ENCODE data around the gene SF1. TPM values are rescaled to one million over a fixed set of nuclear protein-coding genes. Genes with fewer than 3 reads are reported as not detected.

SF1 gene
- total RNA-seq, 1 experiment from 2014 or later, result 153 TPM

DNA sequence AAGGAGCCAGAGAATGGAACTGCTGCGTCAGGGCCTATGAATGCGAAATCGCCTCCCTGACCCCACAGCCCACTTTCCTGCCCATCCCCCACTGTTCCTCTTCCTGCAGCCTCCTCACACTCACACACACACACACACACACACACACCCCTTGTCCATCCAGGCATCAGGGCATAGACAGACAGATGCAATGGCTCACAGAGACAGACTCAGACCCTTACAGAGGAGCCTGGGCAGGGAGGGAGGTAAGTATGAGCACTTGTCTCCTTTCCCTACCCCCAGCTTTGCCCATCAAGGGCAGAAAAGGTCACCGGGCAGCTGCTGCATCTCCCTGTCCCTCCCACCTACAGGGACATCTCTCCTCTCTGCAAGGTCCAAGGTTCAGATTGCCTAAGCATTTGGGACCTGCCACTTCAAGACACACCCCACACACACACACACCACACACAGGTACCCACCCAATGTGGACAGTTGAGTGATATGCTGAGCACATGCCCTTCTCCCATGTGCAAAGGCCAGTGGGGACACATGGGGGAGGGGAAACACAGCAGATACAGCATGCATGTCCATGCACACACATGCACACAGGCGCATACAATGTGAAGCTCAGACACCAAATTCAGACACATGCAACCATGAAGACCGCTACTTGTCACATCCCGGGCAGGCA is 53.3 kb downstream of the SF1 start:
- DNase-seq (ENCODE audit: low read depth), result no peak

DNA sequence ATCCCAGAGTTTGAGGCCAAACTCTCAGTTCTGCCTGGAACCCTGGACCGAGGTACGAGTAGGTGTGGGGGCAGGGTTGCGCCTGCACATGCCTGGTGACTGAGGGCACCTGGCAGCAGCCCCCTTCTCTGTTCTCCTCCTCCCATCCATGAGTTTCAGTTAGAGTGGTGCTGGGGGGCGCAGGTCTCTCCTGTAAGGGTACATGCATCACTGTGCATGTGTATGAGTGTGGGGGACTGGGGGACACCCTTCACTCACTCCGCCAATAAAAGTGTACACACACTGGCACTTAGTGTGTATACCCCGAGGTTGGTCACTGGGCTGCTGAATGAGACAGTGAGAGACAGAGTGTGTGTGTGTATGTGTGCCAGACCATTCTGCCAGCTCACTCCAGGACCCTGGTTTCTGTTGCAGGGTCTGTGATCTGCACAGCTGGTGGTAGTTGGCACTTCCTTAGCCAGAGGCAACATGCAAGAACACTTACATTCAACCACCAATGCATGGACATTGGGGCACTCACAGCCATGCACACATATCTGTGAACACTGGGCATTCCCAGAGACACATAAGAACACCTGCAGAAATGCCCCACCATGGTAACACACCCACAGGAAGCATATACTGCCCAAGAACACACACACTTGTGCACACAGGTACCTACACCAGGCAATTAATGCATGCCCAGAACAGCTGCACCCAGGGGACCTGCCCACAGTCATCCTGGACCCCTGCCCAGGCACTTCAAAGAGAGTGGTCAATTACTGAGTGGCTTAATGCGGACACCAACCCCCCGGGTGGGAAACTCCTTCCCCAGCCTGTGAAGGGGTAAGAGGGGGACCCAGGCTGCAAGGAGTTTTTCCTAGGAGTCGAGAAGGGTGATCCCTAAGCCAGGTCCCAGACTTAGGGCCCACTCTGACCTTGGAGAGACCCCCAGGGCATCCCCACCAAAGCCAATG is 54.2 kb downstream of the SF1 start:
- DNase-seq (ENCODE audit: low read depth), result no peak

DNA sequence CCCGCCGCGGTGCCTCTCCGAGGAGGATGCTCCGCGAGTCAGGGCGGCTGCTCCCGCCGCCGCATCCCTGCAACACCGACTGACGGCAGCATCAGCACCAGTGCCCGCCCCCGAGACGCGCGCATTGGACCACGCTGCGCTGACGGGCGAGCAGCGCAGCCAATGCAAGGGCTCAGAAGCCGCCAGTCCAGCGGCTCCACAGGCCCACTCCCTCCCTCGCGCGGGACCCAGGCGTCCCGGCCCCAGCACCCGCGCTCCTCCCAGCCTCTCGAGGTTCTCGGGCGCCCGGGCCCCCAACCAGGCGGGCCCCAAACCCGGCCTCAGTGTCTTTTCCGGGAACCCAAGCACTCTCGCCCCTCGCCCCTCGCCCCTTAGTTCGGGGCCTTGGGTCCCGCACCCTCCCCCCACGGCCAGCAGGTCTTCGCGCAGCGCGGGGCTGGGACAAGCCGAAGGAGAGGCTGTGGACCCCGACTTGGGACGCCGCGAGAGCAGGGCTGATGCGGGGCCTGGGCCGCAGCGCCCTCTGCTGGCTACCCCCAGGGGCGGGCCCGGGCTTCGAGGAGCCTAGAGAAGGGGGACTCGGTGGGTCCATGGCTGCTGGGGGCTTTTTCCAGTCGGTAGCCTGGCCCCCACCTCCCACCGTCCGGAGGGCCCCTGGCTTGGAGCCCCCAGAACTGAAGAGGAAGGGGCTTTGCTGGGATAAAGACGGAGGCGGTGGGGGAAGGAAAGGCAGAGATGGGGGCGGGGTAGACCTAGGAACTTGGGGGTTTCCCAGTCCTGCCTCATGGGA is 55.0 kb downstream of the SF1 start, which contains the start of gene NRXN2:
Gene NRXN2 (minus strand): TSS at position 81 of the 790 bp plus-strand sequence. CDS start 9,498 bp downstream, outside the sequence.
- DNase-seq (ENCODE audit: low read depth), result peak; percentile 77

DNA sequence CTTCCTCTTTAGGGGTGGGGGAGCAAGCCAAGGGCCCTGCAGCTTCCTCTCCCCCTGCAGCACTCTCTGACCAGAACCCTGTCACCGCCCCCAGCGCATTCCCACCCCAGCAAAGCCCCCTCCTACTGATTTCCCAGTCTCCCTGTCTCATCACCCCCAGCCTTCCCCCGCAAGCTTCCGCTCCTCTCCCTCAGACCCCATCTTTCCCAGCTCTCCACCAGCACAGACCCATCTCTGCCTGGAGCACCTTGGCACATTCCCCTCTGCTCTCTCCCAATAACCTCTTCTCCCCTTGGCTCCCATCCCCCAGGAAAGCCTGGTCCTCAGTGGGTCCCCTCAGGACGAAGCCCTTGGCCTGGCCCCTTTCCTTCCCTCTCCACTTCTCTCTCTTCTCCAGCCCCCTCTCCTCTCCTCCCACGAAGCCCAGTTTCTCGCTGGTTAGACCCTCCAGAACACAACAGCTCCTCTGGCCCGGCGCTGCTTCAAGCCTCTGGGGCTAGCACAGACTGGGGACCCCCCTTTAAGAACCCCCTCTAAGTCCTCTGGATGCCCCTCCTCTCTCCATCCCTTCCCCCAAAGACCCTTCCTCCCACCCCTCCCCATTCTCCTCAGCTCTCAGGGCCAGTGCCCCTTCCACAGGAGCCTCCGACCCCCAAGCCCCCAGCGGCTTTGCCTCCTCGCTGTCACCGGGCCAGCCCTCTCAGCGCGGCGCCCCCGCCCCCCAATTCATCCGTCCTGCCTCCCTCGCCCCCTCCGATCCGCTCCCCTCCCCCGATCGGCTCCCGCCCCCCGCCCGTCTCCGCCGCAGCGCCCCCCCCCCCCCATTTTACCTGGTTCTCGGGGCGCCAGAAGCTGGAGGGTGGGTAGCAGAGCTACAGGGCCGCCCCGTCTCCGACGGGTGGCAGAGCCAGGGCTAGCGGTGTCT is 55.9 kb downstream of the SF1 start:
- no peak for DNase-seq (ENCODE audit: low read depth)

DNA sequence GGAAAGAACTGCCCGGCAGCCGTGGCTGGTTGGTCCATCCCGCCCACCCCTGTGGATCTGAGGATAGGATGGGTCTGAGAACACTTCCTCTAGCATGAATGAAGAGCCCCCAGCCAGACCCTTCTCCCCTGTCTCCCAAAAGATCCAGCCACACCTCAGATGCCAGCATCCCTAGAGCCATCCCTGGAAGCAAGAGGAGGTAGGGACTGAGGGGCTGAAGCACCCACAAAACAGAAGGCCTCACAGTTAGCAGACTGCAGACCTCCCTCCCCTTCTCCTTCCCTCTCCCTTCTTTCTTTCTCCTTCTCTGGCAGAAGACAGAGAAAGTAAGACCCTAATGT is 57.0 kb downstream of the SF1 start:
- DNase-seq (ENCODE audit: low read depth), result no peak

DNA sequence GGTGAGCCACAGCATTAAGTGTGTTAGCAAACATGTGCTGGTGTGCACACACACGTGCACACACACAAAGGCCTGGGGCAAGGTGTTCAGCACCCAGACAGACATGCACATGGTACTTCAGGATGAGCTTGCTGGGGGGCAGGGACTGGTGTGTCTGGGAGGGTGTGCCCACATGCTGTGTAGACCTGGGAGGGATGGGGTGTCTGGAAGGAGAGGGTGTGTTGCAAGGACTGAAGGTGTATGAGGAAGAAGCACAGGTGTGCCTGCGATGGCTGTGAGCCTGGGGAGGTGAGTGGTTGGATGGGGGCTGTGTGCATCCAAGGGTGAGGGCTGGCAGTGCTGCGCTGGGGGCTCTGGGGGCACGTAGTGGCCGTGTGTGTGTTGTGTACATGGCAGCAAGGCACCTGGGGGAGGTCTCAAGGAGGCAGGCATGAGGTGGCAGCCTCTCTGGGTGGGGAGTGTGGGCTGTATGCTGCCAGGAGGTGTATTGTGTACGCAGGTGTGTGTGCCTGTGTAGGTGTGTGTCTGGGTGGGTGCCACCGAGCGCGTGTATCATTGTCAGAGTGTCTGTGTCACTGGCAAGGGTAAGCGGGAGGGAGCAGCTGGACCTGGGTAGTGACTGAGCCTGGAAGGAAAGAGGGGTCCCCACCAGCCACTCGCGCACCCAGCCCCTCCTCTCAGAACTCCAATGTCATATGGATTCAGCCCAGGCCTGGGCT is 57.5 kb downstream of the SF1 start:
- DNase-seq (ENCODE audit: low read depth), result no peak

DNA sequence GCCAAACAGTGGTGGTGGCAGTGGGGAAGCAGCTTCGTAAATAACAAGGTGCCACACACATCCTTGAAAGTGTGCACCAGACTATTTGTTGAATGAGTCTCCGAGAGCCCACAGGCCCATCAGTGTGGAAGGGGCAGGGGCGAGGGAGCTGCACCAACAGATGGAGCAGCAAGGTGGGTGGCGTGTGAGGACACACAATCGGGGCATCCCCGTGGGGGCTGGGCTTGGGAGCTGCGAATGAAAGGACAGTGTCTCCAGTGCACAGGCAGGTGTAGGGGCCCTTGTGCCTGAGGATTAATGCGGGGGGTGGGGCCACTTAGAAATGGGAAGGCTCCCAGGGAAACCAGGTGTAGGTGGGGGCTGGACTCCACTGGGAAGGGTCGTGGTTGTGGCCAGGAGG is 58.2 kb downstream of the SF1 start:
- no peak for DNase-seq (ENCODE audit: low read depth)

DNA sequence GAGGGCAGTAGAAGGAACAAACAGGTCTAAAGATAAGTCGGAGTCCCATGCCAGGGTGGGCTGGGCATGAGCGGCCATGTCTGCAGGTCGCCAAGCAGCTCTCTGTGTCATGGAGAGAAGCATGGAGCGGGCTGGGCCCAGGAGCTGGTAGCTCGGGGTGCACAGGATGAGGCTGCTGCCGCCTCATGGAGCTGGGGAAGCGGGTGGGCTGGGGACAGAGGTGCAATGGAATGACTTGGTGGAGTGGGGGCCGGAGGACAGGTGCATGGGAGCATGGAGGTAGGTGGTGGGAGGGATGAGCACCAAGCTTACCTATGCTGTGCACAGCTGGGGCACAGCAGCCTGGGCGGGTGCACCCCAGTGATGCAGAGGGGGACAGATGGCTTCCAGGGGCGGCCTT is 58.9 kb downstream of the SF1 start:
- no peak for DNase-seq (ENCODE audit: low read depth)

DNA sequence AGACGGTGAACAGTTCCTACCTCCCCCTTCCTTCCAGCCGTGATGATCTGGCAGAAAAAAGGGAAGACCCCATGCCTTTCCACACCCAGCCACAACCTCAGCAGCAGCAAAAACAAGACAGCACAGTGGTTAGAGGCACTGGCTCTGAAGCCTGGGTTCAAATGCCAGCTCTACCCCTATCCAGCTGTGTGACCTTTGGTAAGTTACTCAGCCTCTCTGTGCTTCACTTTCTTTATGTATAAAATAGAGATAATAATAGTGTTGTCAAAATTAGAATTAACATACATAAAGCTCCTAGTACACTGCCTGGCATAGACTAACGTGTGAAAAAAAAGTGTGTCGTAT is 59.6 kb downstream of the SF1 start:
- no peak for DNase-seq (ENCODE audit: low read depth)

DNA sequence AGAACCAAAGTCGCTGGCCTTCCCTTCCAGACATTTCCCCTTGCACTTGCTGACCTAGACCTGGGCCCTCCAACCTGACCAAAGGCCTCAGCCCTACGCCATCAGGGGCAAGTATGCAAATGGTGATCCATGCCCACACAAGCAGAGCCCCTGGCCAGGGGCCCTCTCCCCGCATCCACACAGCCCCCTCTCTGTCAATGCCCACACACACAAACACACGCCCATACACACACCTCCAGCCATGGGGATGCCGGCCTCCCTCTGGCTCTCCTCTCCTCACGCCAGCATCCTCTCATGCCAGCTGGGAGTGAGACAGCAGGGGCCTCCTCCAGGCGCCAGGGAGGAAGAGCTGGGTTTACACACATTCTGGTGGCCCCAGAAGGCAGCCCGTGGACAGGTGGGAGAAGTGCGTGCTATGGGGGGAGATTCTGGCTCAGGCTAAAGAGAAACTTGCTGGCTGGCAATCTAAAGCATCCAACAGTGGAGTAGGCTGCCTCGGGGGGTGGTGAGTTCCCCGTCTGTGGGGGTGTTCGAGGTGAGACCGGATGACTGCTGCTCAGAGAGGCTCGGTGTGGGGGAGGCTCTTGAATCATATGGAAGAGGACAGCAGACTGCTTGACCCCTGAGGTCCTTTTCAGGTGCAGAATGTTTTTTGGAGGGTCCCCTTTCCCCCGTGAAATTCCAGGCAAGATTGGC is 60.1 kb downstream of the SF1 start:
- no peak for DNase-seq (ENCODE audit: low read depth)

DNA sequence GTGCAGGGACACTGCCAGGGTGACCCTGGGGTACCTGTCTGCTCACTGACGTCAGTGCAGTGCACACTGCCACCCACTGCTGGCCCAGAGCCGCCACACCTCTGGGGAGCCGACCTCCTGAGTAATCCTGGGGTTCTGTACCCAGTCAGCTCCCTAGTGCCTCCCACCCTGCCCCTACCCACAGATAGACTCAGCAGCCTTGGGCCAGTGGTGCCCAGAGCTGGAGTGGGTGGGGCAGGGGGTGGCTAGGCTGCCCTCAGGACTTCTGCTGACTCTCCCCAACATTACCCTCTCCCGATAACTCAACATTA is 61.1 kb downstream of the SF1 start:
- no peak for DNase-seq (ENCODE audit: low read depth)

DNA sequence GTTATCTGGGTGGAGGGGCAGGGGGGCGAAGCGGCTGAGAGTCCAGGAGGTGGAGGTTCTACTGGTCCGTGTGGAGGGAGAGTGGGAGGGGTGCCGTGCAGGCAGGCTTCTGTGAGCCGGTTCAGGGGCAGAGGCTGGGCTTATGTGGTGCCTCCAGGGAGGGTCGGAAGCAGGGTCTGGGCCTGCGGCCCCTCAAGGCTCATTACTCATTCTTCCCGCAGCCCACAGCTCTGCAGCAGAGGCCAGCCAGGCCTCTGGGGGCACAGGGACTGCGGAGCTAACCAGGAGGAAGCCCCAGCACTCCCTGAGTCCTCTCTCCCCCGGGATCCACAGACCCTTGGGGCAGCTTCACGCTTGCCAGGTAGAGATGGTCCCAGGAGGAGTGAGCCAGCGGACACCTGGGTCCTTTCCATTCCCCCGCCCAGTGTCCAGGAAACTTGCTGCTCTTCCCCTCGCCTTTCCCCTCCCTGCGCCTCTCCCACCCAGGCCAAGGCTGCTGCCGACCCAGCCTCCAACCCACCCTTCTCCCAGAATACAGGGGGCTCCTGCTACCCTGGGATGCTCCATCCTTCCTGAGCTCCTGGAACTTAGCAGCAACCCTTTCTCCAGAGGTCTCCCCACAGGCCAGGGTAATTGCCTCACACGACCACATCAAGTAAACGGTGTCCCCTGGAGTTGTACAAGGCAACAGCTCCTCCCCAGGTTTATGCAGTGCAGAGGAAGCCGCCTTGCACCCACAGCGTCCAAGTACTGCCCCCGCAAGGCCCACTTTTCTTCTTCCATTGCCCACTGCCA is 61.7 kb downstream of the SF1 start:
- DNase-seq (ENCODE audit: low read depth), result no peak

DNA sequence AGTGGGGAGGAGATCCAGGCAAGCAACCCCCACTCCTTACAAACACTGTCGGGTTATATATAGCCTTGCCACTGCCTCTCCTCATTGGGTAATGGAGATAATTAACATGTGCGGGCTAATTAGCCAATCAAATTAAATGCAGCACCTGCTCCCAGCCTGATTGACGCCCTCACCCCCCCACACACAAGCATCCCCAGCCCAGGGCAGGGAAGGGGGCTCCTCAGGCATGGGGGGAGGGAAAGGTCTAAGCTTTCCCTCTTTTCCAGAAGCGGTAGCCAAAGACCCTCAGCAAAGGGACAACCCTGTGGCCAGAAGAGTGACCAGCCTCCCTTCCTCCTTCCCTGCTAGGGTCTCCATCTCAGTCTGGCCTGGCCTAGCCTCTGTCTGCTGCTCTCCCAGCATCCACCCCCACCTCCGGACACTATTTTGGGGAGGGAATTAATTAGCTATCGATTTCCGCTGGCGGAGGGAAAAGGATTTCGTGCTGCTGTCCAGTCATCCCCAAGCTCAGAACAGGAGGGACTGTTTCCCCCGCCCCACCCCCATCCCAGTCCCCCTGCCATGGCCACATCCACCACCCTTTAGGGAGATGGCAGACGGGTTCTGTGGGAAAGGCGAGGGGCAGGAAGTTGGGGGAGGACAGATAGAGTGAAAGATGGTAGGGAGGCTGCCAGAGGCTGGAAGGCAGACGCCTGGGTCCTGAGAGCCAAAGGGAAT is 62.4 kb downstream of the SF1 start:
- DNase-seq (ENCODE audit: low read depth), result no peak

DNA sequence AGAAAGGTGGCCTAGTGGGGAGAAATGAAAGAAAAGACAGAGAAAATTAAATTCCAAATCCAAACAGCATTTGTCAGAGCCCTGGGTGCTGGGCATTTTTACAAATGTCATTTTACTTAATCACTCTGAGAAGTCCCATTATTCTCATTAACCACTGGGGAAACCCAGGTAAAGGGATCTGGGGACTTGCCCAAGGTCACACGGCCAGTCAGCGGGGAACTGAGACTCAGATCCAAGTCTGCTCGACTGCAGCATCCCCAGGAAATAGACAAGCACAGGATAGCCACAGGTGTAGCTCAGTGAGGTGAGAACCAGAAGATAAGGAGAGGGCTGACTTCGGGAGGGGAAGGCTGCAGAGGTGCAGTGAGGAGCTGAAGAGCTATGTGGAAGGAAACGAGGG is 63.2 kb downstream of the SF1 start:
- DNase-seq (ENCODE audit: low read depth), result no peak

DNA sequence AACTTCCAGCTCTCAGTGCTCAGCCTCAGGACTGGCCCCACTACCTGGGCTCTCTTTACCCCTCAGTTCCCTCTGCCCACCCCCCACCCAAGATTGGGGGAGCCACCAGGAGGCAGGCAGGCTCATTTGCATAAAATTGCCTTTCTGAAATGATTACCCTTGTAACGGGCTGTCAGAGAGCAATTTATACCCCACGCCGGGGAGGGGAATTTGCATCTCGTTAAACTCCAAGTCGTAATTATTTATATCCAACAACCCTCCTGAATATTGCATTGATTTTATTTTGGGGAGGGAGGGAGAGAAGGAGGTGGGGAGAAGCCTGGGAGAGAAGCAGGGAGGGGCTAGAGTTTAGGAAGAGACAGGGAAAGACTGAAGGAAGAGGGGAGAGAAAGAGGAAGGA is 63.7 kb downstream of the SF1 start:
- no peak for DNase-seq (ENCODE audit: low read depth)

Measured in HT1080 (cell line).